ENCODE data around the gene KCNAB1.

Gene KCNAB1

DNA sequence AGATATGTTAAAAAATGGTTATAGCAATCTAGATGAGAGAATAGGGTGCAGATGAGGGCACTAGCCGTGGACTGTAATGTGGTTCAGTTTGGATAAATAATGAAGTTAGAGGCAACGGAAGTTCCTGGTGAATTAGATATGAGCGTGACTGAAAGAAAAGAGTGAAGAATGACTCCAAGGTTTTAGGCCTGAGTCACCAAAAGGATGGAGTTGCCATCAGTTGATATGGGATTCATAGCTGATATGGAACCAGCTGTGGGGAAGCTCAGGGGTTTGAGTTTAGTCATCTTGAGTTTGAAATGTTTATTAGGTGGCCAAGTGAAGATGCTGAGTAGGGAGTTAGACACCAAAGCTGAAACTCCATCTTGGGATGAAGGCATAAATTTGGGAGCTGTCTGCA, 368.4 kb downstream of the KCNAB1 start:
- TF ChIP-seq, protein P1, sequence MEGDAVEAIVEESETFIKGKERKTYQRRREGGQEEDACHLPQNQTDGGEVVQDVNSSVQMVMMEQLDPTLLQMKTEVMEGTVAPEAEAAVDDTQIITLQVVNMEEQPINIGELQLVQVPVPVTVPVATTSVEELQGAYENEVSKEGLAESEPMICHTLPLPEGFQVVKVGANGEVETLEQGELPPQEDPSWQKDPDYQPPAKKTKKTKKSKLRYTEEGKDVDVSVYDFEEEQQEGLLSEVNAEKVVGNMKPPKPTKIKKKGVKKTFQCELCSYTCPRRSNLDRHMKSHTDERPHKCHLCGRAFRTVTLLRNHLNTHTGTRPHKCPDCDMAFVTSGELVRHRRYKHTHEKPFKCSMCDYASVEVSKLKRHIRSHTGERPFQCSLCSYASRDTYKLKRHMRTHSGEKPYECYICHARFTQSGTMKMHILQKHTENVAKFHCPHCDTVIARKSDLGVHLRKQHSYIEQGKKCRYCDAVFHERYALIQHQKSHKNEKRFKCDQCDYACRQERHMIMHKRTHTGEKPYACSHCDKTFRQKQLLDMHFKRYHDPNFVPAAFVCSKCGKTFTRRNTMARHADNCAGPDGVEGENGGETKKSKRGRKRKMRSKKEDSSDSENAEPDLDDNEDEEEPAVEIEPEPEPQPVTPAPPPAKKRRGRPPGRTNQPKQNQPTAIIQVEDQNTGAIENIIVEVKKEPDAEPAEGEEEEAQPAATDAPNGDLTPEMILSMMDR (IDR thresholded peaks at IDR 0.05; ENCODE audit: control insufficient read depth, insufficient read depth, low read depth, low read length, missing control alignments) = no peak
- H3K4me3 ChIP-seq (ENCODE audit: control insufficient read depth, low read depth, low read length) = no peak overlapping the region
- DNase-seq (ENCODE audit: low read depth) = no peak

DNA sequence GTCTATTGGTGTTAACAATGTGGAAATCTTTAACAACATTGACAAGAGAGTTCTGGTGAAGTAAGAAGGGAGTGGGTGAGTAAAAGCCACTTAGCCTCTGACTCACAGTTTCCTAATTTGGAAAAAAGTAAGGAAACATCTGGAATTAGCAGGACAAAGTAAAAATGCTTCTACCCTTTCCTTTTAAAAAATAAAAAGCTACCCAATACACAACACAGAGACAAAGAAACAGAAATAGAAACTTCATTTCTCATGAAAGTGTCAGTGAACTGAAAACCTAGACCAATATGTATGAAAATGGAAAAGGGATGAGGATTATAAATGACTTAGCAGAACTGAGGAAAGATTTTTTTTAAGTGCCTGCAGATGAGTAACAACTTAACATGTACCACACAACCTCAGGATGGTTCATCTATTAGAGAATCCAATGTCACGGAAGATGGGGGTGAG, 369.1 kb downstream of the KCNAB1 start:
- no peak overlapping the region for H3K4me3 ChIP-seq (ENCODE audit: control insufficient read depth, low read depth, low read length)
- TF ChIP-seq, protein P1 (IDR thresholded peaks at IDR 0.05; ENCODE audit: control insufficient read depth, insufficient read depth, low read depth, low read length, missing control alignments) = no peak
- peak; percentile 41 for DNase-seq (ENCODE audit: low read depth)

DNA sequence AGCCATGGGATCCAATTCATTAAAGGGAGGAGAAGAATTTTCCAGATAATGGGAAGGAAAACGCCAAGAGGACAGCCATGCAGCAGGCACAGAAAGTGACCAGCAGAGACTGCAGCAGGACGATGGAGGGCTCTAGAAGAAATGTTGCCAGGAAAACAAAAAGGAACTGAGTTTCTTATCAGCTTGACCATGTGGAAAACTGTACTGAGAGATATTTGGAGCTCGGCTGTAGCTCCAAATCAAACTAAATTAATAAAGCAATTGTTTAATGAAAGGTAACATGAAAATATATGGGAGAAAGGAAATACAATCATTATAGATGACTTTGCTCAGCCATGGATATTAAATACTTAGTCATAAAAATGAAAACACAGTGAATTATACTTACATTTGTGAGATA, 370.8 kb downstream of the KCNAB1 start:
- TF ChIP-seq, protein P1 (IDR thresholded peaks at IDR 0.05; ENCODE audit: control insufficient read depth, insufficient read depth, low read depth, low read length, missing control alignments) = no peak
- no peak for DNase-seq (ENCODE audit: low read depth)
- no peak overlapping the region for H3K4me3 ChIP-seq (ENCODE audit: control insufficient read depth, low read depth, low read length)

DNA sequence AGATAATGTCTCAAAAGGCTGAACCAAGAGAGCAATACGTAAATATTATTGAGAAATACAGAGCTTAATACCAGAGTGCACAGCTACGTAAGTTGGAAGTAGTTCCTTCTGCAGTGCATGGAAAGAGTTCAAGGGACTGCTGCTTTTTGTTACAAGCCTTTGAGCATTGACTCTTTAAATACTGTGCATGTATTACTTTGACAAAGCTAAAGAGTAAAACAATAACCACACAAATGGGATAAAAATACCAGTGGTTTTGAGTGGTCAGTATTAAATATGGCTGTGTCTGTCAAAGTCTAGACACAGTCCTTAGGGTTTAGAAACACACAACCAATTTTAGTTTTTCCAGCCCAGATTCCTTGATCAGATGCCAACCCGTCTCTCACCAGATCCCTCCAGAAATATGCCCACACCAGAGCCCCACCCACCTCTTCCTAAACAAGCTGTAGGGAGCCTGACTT, 372.5 kb downstream of the KCNAB1 start:
- DNase-seq (ENCODE audit: low read depth) = peak; percentile 14
- no peak overlapping the region for H3K4me3 ChIP-seq (ENCODE audit: control insufficient read depth, low read depth, low read length)
- TF ChIP-seq, protein P1 (IDR thresholded peaks at IDR 0.05; ENCODE audit: control insufficient read depth, insufficient read depth, low read depth, low read length, missing control alignments) = no peak

DNA sequence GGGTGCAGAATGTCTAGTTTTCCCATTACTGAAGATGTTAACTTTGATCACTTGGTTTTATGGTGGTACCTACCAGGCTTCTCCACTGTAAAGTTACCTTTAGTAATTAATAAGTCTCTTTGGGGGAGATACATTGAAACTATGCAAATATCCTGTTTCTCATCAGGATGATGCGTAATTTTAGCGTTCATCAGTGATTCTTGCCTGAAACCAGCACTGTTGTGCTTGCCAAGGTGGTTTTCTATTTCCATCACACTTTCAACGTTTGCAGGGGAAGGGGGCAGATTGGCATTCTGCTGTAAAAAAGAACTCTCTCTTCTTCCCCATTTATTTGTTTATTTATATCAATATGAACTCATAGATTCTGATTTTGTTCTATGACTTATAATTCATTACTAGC, 373.5 kb downstream of the KCNAB1 start:
- H3K4me3 ChIP-seq (ENCODE audit: control insufficient read depth, low read depth, low read length) = no peak overlapping the region
- TF ChIP-seq, protein P1 (IDR thresholded peaks at IDR 0.05; ENCODE audit: control insufficient read depth, insufficient read depth, low read depth, low read length, missing control alignments) = no peak
- no peak for DNase-seq (ENCODE audit: low read depth)

DNA sequence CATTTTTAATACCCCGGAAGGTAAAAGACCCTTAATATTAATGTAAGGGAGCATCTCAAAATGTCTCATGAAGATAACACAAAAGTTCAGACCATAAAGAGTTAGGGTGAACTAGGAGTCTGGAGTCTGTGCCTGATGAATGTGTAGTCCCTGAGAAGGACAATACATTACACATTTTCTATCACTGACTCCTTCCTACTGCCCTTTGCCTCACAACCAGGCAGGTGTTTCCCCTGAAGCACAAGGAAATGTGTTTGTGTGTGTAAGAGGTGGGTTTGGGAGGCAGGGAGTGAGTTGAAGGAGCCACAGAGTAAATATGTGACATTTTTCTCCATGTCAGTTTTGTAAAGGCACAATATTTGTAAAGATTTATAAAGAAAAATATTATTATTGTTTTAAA, 375.4 kb downstream of the KCNAB1 start:
- no peak for DNase-seq (ENCODE audit: low read depth)
- TF ChIP-seq, protein P1 (IDR thresholded peaks at IDR 0.05; ENCODE audit: control insufficient read depth, insufficient read depth, low read depth, low read length, missing control alignments) = no peak

DNA sequence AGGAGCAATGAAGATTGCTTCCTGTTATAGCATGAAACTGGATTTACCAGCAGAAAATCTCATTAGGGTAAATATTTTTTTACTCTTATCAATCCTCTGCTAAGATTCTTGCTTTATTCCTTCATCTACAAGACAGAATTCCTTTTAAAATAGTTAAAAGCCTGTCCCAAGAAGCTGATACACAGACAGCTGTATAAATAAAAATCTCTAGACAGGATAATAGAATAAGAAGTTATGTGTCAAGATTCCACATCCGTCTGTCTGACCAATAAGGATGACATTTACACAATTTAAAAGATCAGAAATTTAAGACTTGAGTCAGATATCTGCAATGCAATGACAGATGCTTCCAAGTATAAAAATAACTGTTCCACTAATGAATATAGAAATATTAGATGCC, 376.9 kb downstream of the KCNAB1 start:
- TF ChIP-seq, protein P1 (IDR thresholded peaks at IDR 0.05; ENCODE audit: control insufficient read depth, insufficient read depth, low read depth, low read length, missing control alignments) = no peak
- H3K4me3 ChIP-seq (ENCODE audit: control insufficient read depth, low read depth, low read length) = no peak overlapping the region
- DNase-seq (ENCODE audit: low read depth) = peak; percentile 18

More for the DNA sequence above, 375.4 kb downstream of the KCNAB1 start:
- no peak overlapping the region for H3K4me3 ChIP-seq (ENCODE audit: control insufficient read depth, low read depth, low read length)

Measured in AG09309 (cell line).